Peyer's patch (tissue), 4 donors: ENCODE results near the gene MACROD2. TPM values are rescaled to one million over a fixed set of nuclear protein-coding genes. Genes with fewer than 3 reads are reported as not detected.

Experiments
- DNase-seq, 3 donors: peaks; one replicate each; pipeline ENCODE4 v3.0.0-alpha.2; 2017 to 2019
- H3K27ac ChIP-seq, 4 donors: fragments of 200-600 bp; sonication (generic); one replicate each; pipeline ENCODE4 v1.5.1; 2016 to 2019
- H3K27me3 ChIP-seq, 2 donors: fragments of 200-600 bp; sonication (generic); one replicate each; pipeline ENCODE4 v1.5.1; 2019
- H3K36me3 ChIP-seq, 3 donors: fragments of 200-600 bp; sonication (generic); one replicate each; pipeline ENCODE4 v1.5.1; 2016 to 2019
- H3K4me1 ChIP-seq, 4 donors: fragments of 200-600 bp; sonication (generic); one replicate each; pipeline ENCODE4 v1.5.1; 2016 to 2019
- H3K4me3 ChIP-seq, 4 donors: fragments of 200-600 bp; sonication (generic); 1 replicate in 3 of 4; 2 replicates in 1 of 4; pipeline ENCODE4 v1.5.1; 2016 to 2019; ENCODE audit warnings: mild to moderate bottlenecking in 1 of 4
- H3K9me3 ChIP-seq, 4 donors: fragments of 200-600 bp; sonication (generic); one replicate each; pipeline ENCODE4 v1.5.1; 2016 to 2019; ENCODE audit warnings: mild to moderate bottlenecking in 1 of 4
- POLR2A ChIP-seq, 2 donors: fragments of 450-650 bp; IDR thresholded peaks; one replicate each; pipeline ENCODE4 v1.5.1; 2017; ENCODE audit warnings: antibody characterized with exemption in 2 of 2, mild to moderate bottlenecking in 2 of 2, moderate library complexity in 2 of 2
- total RNA-seq, 4 donors: library from RNA; depleted of rRNA; stranded (reverse); fragments of >200 nt; gene quantifications; one replicate each; pipeline ENCODE4 v1.1.0, GENCODE V29; 2016
- TF ChIP-seq, protein P1 (sequence below), 6 experiments: fragments of 450-650 bp in 4 of 6; fragments of 200-600 bp in 2 of 6; sonication (generic) in 1 of 6; IDR thresholded peaks; one replicate each; pipeline ENCODE4 v1.5.1; 2017 to 2019; ENCODE audit warnings: antibody characterized with exemption in 6 of 6, mild to moderate bottlenecking in 3 of 6, moderate library complexity in 1 of 6

The MACROD2 gene
- total RNA-seq, 4 donors from 2014 or later, result 2.5 to 10.7 (median 6.5) TPM

DNA sequence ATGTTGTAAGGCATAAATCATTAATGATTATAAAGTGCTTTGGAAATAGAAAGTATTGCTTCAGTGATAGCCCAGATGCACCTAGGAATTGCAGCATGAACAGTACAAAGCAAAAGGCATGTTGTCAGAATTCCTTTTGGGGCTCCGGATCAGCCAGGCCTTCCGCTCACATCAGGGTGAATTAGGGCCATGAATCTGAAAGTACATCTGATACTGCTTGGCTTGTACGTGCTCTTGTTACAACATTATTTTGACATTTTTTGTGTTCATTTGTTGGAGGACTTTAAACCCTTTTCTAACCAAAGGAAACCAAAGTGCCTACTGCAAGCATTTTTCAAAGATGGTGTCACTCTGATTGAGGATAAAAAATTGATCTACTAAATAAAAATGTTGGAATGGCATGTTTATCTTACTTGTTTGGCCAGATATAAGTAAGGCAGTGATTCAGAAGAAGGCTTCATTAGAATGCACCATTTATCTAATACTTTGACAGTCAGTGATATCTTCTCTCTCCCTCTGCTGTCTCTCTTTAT, 1347.7 kb downstream of the MACROD2 start:
- H3K27ac ChIP-seq, result no peak overlapping the region
- no peak for DNase-seq
- TF ChIP-seq POLR2A (IDR thresholded peaks at IDR 0.05), result no peak
- TF ChIP-seq, protein P1, sequence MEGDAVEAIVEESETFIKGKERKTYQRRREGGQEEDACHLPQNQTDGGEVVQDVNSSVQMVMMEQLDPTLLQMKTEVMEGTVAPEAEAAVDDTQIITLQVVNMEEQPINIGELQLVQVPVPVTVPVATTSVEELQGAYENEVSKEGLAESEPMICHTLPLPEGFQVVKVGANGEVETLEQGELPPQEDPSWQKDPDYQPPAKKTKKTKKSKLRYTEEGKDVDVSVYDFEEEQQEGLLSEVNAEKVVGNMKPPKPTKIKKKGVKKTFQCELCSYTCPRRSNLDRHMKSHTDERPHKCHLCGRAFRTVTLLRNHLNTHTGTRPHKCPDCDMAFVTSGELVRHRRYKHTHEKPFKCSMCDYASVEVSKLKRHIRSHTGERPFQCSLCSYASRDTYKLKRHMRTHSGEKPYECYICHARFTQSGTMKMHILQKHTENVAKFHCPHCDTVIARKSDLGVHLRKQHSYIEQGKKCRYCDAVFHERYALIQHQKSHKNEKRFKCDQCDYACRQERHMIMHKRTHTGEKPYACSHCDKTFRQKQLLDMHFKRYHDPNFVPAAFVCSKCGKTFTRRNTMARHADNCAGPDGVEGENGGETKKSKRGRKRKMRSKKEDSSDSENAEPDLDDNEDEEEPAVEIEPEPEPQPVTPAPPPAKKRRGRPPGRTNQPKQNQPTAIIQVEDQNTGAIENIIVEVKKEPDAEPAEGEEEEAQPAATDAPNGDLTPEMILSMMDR (IDR thresholded peaks at IDR 0.05), result no peak

GRCh38 chr20:15345287-15345686, 1350.0 kb downstream of the MACROD2 start:
- Histone ChIP-seq H3K4me1 (no peaks in the 10 kb centered on the region), H3K27me3 (no peaks in the 10 kb centered on the region), H3K9me3 (no peaks in the 10 kb centered on the region), H3K4me3 (no peak overlapping the region), H3K27ac (no peak overlapping the region), H3K36me3 (no peaks in the 10 kb centered on the region)
- TF ChIP-seq POLR2A (IDR thresholded peaks at IDR 0.05), result no peak
- TF ChIP-seq, protein P1 (IDR thresholded peaks at IDR 0.05), result no peak
- DNase-seq, result no peak

More for the DNA sequence above, 1347.7 kb downstream of the MACROD2 start:
- Histone ChIP-seq H3K9me3 (no peaks in the 10 kb centered on the region), H3K4me3 (no peak overlapping the region), H3K27me3 (no peaks in the 10 kb centered on the region), H3K36me3 (no peaks in the 10 kb centered on the region), H3K4me1 (no peaks in the 10 kb centered on the region)

DNA sequence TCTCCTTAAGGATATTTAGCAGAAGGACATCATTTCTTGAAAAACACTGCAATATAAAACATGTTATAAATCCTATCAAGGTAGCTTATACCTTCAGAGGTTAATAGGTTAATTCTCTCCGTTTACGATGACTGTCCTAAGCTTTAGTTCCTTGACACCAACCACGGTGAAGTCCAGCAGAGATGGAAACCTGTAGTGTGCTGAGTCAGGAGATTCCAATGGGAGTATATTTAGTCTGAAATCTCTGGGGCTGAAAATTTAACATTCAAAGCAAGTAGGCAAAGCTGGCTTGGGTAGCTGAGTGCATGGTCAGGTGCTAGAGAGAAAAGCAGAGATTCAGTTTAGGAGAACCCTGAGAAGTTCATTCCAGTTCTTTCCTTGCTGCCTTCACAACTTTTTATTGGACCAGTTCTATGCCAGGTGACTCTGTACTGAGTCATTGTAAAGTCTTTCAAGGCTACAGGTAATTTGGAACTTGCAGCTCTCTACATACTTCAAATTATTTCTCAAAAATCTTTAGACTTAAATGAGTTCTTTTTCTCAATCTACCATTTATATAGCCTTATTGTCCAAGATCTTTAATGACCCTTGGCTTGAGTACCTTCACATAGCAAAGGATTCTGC, 1351.5 kb downstream of the MACROD2 start:
- H3K4me1 ChIP-seq, result no peaks in the 10 kb centered on the region
- no peaks in the 10 kb centered on the region for H3K27me3 ChIP-seq
- no peaks in the 10 kb centered on the region for H3K36me3 ChIP-seq
- TF ChIP-seq, protein P1 (IDR thresholded peaks at IDR 0.05), result no peak
- TF ChIP-seq POLR2A (IDR thresholded peaks at IDR 0.05), result no peak
- H3K27ac ChIP-seq, result no peak overlapping the region
- H3K4me3 ChIP-seq, result no peak overlapping the region
- DNase-seq, result no peak
- H3K9me3 ChIP-seq, result no peaks in the 10 kb centered on the region

DNA sequence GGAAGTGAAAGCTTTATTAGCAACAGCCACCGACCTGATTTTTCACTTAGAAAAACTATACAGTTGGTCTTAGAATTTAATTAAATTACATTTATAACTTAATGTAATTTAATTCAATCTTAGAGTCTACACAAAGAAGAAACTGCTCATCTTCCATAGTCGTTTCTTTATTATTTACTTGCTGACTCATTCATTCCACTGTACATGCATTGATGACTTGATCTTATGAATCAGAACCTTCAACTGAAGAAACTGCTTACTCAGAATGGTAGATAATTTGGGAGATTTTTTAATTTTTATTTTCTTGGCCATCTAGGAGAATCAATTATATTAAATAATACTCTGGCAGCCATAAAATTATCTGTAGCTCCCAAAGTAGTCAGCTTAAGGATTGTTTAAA, 1363.7 kb downstream of the MACROD2 start:
- Histone ChIP-seq H3K36me3 (no peaks in the 10 kb centered on the region), H3K27ac (no peak overlapping the region), H3K27me3 (no peaks in the 10 kb centered on the region), H3K9me3 (no peaks in the 10 kb centered on the region), H3K4me1 (no peaks in the 10 kb centered on the region), H3K4me3 (no peak overlapping the region)
- no peak for TF ChIP-seq POLR2A (IDR thresholded peaks at IDR 0.05)
- TF ChIP-seq, protein P1 (IDR thresholded peaks at IDR 0.05), result no peak
- DNase-seq, result no peak

DNA sequence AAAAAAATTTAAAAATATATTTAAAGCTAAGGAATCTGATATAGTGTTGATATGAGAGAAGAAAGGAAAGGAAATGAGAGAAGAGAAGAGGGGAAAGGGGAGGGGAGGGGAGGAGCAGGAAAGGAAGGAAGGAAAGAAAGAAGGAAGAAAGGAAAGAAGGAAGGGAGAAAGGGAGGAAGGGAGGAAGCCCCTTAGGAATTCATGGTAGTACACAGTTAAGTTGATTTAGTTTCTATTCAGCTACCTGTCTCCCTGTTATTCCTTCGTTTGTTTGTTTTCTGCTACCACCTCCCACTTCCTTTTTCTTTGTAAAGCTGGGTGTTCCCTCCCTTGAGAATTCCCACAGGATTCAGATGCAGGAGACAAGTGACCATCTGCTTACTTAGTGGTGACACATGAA, 1367.5 kb downstream of the MACROD2 start:
- no peak for DNase-seq
- no peaks in the 10 kb centered on the region for H3K9me3 ChIP-seq
- TF ChIP-seq, protein P1 (IDR thresholded peaks at IDR 0.05), result no peak
- no peak for TF ChIP-seq POLR2A (IDR thresholded peaks at IDR 0.05)
- no peaks in the 10 kb centered on the region for H3K27me3 ChIP-seq
- H3K4me3 ChIP-seq, result no peak overlapping the region
- H3K4me1 ChIP-seq, result no peaks in the 10 kb centered on the region
- no peaks in the 10 kb centered on the region for H3K36me3 ChIP-seq
- H3K27ac ChIP-seq, result no peak overlapping the region
